CD8-positive, alpha-beta memory T cell (primary cell): ENCODE results near the gene ARMC2. TPM values are rescaled to one million over a fixed set of nuclear protein-coding genes. Genes with fewer than 3 reads are reported as not detected.

Experiments used
- CTCF ChIA-PET: fragments of 350-600 bp; sonication (Branson Sonifier 250); formaldehyde crosslinking; loops from one replicate; lab custom pipeline; 2021; ENCODE audit warnings: antibody characterized with exemption; lab: Charles Lee
- POLR2A ChIA-PET: fragments of 350-600 bp; sonication (Branson Sonifier 250); formaldehyde crosslinking; loops from one replicate; lab custom pipeline; 2021; ENCODE audit warnings: antibody characterized with exemption; lab: Charles Lee
- DNase-seq, 5 donors: peaks; one replicate each; pipeline versions ENCODE4 v3.0.0 to v3.0.0-alpha.2; 2020 to 2022; ENCODE audit warnings: mixed read lengths in 1 of 5
- H3K27ac ChIP-seq: one replicate; pipeline ENCODE4 v1.7.0; 2013; ENCODE audit warnings: low read depth, mild to moderate bottlenecking, low read length, moderate library complexity
- H3K27me3 ChIP-seq: 2 replicates; pipeline ENCODE4 v1.7.0; 2013; ENCODE audit warnings: low read length, mild to moderate bottlenecking; ENCODE audit not compliant: insufficient read depth, poor library complexity, severe bottlenecking
- H3K36me3 ChIP-seq: 2 replicates; pipeline ENCODE4 v1.7.0; 2013; ENCODE audit warnings: mild to moderate bottlenecking, low read length, moderate library complexity; ENCODE audit not compliant: insufficient read depth
- H3K4me1 ChIP-seq: 2 replicates; pipeline ENCODE4 v1.7.0; 2013; ENCODE audit warnings: mild to moderate bottlenecking, low read length, moderate library complexity; ENCODE audit not compliant: insufficient read depth
- H3K4me3 ChIP-seq: 2 replicates; pipeline ENCODE4 v1.7.0; 2013; ENCODE audit warnings: mild to moderate bottlenecking, low read length
- H3K9me3 ChIP-seq: 2 replicates; pipeline ENCODE4 v1.7.0; 2013; ENCODE audit warnings: mild to moderate bottlenecking, low read length
- H3K27ac Mint-ChIP-seq, 8 donors: one replicate each; pipeline ENCODE4 v1.8.0; 2020 to 2021; ENCODE audit warnings: mixed read lengths in 8 of 8, mild to moderate bottlenecking in 6 of 8, inconsistent platforms in 3 of 8, moderate library complexity in 3 of 8
- H3K27me3 Mint-ChIP-seq, 2 donors: one replicate each; pipeline ENCODE4 v1.8.0; 2020 to 2021; ENCODE audit warnings: mixed read lengths in 2 of 2, mild to moderate bottlenecking in 1 of 2, moderate library complexity in 1 of 2
- H3K36me3 Mint-ChIP-seq, 3 donors: one replicate each; pipeline ENCODE4 v1.8.0; 2020 to 2021; ENCODE audit warnings: mixed read lengths in 3 of 3, inconsistent platforms in 1 of 3, mild to moderate bottlenecking in 1 of 3
- H3K4me1 Mint-ChIP-seq, 3 donors: one replicate each; pipeline ENCODE4 v1.8.0; 2020 to 2021; ENCODE audit warnings: mixed read lengths in 3 of 3, inconsistent platforms in 1 of 3, mild to moderate bottlenecking in 1 of 3
- H3K4me3 Mint-ChIP-seq, 7 donors: one replicate each; pipeline ENCODE4 v1.8.0; 2020 to 2021; ENCODE audit warnings: mixed read lengths in 7 of 7, mild to moderate bottlenecking in 6 of 7, moderate library complexity in 4 of 7, inconsistent platforms in 2 of 7
- H3K9me3 Mint-ChIP-seq, 5 donors: one replicate each; pipeline ENCODE4 v1.8.0; 2020 to 2022; ENCODE audit warnings: mixed read lengths in 5 of 5, mild to moderate bottlenecking in 3 of 5, moderate library complexity in 2 of 5, inconsistent platforms in 1 of 5
- polyA plus RNA-seq: library from polyadenylated mRNA; unstranded; fragments of 300-500 nt; fragmentation: Illumina TruSeq; gene quantifications from one replicate; pipeline ENCODE4 v1.2.3, GENCODE V29; 2021
- total RNA-seq, 2 experiments: library from RNA; stranded (reverse); gene quantifications; one replicate each; pipeline ENCODE4 v1.2.3, GENCODE V29; 2021

The ARMC2 gene
- total and polyA plus RNA-seq, 3 experiments from 2014 or later, result 6.1 to 6.7 (median 6.2) TPM

GRCh38 chr6:108999428-108999827 is 151.2 kb downstream of the ARMC2 start:
- DNase-seq, result no peak
- Mint-ChIP-seq H3K36me3 (peaks cover 3 to 67% (median 18%) of the 10 kb centered on the region in 3 donors), H3K27ac (peak overlapping the region in 1 of 8 donors; percentile 49), H3K4me3 (no peak overlapping the region), H3K27me3 (no peaks in the 10 kb centered on the region), H3K9me3 (no peaks in the 10 kb centered on the region), H3K4me1 (peaks cover 36 to 37% (median 37%) of the 10 kb centered on the region in 3 donors)
- no peak overlapping the region for H3K27ac ChIP-seq
- no peaks in the 10 kb centered on the region for H3K9me3 ChIP-seq
- no peak overlapping the region for H3K4me3 ChIP-seq
- H3K4me1 ChIP-seq, result peaks cover 6% of the 10 kb centered on the region
- ChIA-PET CTCF (no interaction called here), POLR2A (no interaction called here)
- H3K27me3 ChIP-seq, result no peaks in the 10 kb centered on the region
- peaks cover 13% of the 10 kb centered on the region for H3K36me3 ChIP-seq

DNA sequence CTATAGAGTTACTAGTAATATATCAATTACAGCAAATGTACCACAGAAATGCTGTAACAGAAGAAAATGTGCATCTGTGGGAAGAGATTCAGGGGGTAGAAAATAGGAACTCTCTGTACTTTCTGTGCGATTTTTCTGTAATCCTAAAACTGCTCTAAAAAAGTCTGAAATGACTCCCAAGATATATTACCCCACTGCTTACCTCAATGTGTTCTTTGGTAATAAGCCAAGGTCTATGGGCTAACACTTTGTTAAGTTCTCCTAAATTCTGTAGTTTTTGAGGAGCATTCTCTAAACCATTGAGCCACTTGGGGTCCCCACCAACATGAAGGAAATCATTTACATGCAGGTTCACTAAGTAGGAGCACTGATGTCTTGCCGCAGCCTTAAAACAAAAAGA is 152.1 kb downstream of the ARMC2 start:
- no peaks in the 10 kb centered on the region for H3K9me3 Mint-ChIP-seq
- H3K36me3 Mint-ChIP-seq, result peaks cover 3 to 63% (median 18%) of the 10 kb centered on the region in 3 donors
- H3K36me3 ChIP-seq, result peaks cover 13% of the 10 kb centered on the region
- CTCF ChIA-PET, result interaction anchor here (0.6 kb wide), 1 partner anchor 72 kb away, joined by 3 read pairs; no protein-coding TSS in a partner anchor
- no peak for DNase-seq
- peak overlapping the region in 2 of 8 donors; percentile 12 to 49 for H3K27ac Mint-ChIP-seq
- no peaks in the 10 kb centered on the region for H3K27me3 Mint-ChIP-seq
- peaks cover 6% of the 10 kb centered on the region for H3K4me1 ChIP-seq
- peaks cover 44 to 46% (median 46%) of the 10 kb centered on the region in 3 donors for H3K4me1 Mint-ChIP-seq
- H3K27ac ChIP-seq, result no peak overlapping the region
- no peak overlapping the region for H3K4me3 ChIP-seq
- no peak overlapping the region for H3K4me3 Mint-ChIP-seq
- H3K9me3 ChIP-seq, result no peaks in the 10 kb centered on the region
- POLR2A ChIA-PET, result no interaction called here
- no peaks in the 10 kb centered on the region for H3K27me3 ChIP-seq

DNA sequence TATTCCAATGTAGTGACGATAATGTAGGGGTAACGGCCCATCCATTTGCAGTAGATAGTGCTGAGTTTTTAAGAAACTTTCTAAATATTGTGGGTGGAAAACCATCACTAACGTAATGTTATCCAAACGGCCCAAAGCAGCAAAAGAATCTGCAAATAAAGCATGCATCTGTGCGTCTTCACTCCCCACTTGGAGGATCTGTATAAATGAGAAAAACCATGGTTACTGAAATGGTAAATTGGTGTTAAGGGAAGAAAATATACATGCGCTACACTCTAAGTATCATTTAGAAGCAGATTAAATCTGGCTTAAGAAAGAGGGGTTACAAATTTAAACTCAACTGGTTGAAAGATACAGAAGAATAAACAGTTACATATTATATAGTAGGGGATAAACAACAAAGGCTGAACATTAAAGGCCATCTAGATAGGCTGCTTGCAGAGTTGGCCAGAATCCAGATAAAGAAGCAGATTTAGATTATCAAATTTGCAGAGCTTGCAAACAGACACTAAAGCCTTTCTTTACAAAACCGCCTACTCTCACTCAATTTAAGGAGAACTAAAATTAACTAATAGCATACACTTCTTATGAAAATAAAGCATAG is 153.2 kb downstream of the ARMC2 start:
- Histone ChIP-seq H3K36me3 (peaks cover 9% of the 10 kb centered on the region), H3K4me1 (peaks cover 10% of the 10 kb centered on the region), H3K4me3 (no peak overlapping the region), H3K27me3 (no peaks in the 10 kb centered on the region), H3K9me3 (no peaks in the 10 kb centered on the region), H3K27ac (no peak overlapping the region)
- CTCF ChIA-PET, result interaction anchor here (1.6 to 2.6 kb wide), 2 partner anchors 15 to 460 kb away, joined by 3 to 7 read pairs; no protein-coding TSS in a partner anchor
- Mint-ChIP-seq H3K9me3 (no peaks in the 10 kb centered on the region), H3K27me3 (no peaks in the 10 kb centered on the region), H3K27ac (peak overlapping the region in 6 of 8 donors; percentile 29 to 93 (median 76)), H3K4me1 (peaks cover 51 to 57% (median 54%) of the 10 kb centered on the region in 3 donors), H3K36me3 (peaks cover 3 to 55% (median 14%) of the 10 kb centered on the region in 3 donors), H3K4me3 (peak overlapping the region in 3 of 7 donors; percentile 6 to 58 (median 17))
- no peak for DNase-seq
- POLR2A ChIA-PET, result interaction anchor here (0.6 kb wide), 1 partner anchor 12 kb away, joined by 4 read pairs; no protein-coding TSS in a partner anchor

- H3K27ac Mint-ChIP-seq, result peak overlapping the region; percentile 29 to 93 (median 70)
- peaks cover 9% of the 10 kb centered on the region for H3K36me3 ChIP-seq
Measured at GRCh38 chr6:109002051-109002697, 154.0 kb downstream of the ARMC2 start.

GRCh38 chr6:109002882-109003281 is 154.7 kb downstream of the ARMC2 start:
- Mint-ChIP-seq H3K36me3 (peaks cover 3 to 43% (median 12%) of the 10 kb centered on the region in 3 donors), H3K4me3 (peak overlapping the region in 6 of 7 donors; percentile 13 to 80 (median 52)), H3K27me3 (no peaks in the 10 kb centered on the region), H3K4me1 (peaks cover 60 to 72% (median 69%) of the 10 kb centered on the region in 3 donors), H3K27ac (peak overlapping the region in 3 of 8 donors; percentile 6 to 78 (median 58)), H3K9me3 (no peaks in the 10 kb centered on the region)
- H3K27me3 ChIP-seq, result no peaks in the 10 kb centered on the region
- no peaks in the 10 kb centered on the region for H3K9me3 ChIP-seq
- CTCF ChIA-PET, result interaction anchor here (1.6 to 2.6 kb wide), 2 partner anchors 13 to 461 kb away, joined by 3 to 7 read pairs; no protein-coding TSS in a partner anchor
- DNase-seq, result no peak
- POLR2A ChIA-PET, result no interaction called here
- no peak overlapping the region for H3K27ac ChIP-seq
- H3K36me3 ChIP-seq, result peaks cover 9% of the 10 kb centered on the region
- peaks cover 24% of the 10 kb centered on the region for H3K4me1 ChIP-seq
- no peak overlapping the region for H3K4me3 ChIP-seq

More at GRCh38 chr6:109002051-109002697, 154.0 kb downstream of the ARMC2 start:
- Mint-ChIP-seq H3K36me3 (peaks cover 3 to 50% (median 17%) of the 10 kb centered on the region in 3 donors), H3K27me3 (no peaks in the 10 kb centered on the region), H3K4me1 (peaks cover 56 to 65% (median 62%) of the 10 kb centered on the region in 3 donors), H3K4me3 (peak overlapping the region in 6 of 7 donors; percentile 39 to 62 (median 52)), H3K9me3 (no peaks in the 10 kb centered on the region)
- H3K27me3 ChIP-seq, result no peaks in the 10 kb centered on the region
- no peak overlapping the region for H3K4me3 ChIP-seq
- no peak for DNase-seq
- no peaks in the 10 kb centered on the region for H3K9me3 ChIP-seq
- ChIA-PET CTCF (interaction anchor here (1.6 to 2.6 kb wide), 2 partner anchors 14 to 461 kb away, joined by 3 to 7 read pairs; no protein-coding TSS in a partner anchor), POLR2A (interaction anchor here (0.6 kb wide), 1 partner anchor 12 kb away, joined by 4 read pairs; no protein-coding TSS in a partner anchor)
- peaks cover 17% of the 10 kb centered on the region for H3K4me1 ChIP-seq
- no peak overlapping the region for H3K27ac ChIP-seq

DNA sequence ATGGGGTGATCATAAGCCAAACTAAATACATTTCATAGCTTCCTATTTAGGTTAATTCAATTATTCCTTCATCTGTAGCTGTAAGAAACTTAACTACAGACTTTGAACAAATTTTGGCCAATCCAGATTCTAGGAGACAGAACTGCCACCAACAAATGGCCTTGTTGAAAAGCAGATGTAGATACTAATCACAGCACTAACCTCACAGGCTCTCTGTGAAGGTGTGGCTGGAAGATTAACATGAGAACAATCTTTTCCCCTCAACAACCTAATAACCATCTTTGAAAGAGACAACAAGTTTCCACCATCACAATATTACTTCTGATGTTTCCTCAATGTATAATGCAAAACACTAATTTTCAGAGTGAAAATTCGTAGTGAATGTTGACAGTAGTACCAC is 158.6 kb downstream of the ARMC2 start:
- Mint-ChIP-seq H3K9me3 (no peaks in the 10 kb centered on the region), H3K36me3 (peaks cover 3 to 22% (median 4%) of the 10 kb centered on the region in 3 donors), H3K27ac (peak overlapping the region; percentile 40 to 100 (median 94)), H3K27me3 (peaks cover 0 to 2% of the 10 kb centered on the region in 2 donors), H3K4me1 (peaks cover 63 to 81% (median 78%) of the 10 kb centered on the region in 3 donors), H3K4me3 (peak overlapping the region; percentile 92 to 99 (median 99))
- no peak for DNase-seq
- no peaks in the 10 kb centered on the region for H3K27me3 ChIP-seq
- H3K4me1 ChIP-seq, result peaks cover 31% of the 10 kb centered on the region
- POLR2A ChIA-PET, result interaction anchor here (0.5 to 0.9 kb wide), 2 partner anchors 37 to 47 kb away, joined by 3 read pairs; no protein-coding TSS in a partner anchor
- no peaks in the 10 kb centered on the region for H3K36me3 ChIP-seq
- H3K27ac ChIP-seq, result no peak overlapping the region
- no peaks in the 10 kb centered on the region for H3K9me3 ChIP-seq
- CTCF ChIA-PET, result interaction anchor here (1.0 kb wide), 1 partner anchor 66 kb away, joined by 3 read pairs; no protein-coding TSS in a partner anchor
- no peak overlapping the region for H3K4me3 ChIP-seq

DNA sequence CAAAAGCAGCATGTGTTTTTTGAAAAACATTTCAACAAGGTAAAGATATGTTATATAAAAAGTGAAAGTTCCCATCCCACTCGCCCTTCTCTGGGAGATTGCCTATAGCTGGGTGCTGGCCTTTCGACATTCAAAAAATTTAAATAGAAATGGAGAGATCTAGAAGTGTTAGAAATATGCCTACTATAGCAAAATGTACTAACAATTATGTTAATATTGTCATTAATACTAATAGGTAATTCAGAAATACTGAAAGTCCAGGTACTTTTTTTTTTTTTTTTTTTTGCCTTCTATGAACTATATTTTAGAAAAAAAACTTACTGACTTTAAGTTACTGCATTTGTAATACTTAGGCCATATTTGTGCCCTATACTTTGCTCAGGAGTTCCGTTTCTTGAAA is 159.3 kb downstream of the ARMC2 start:
- H3K27ac ChIP-seq, result no peak overlapping the region
- Mint-ChIP-seq H3K4me1 (peaks cover 59 to 77% (median 74%) of the 10 kb centered on the region in 3 donors), H3K9me3 (no peaks in the 10 kb centered on the region), H3K27ac (peak overlapping the region in 7 of 8 donors; percentile 44 to 100 (median 97)), H3K4me3 (peak overlapping the region; percentile 92 to 99 (median 99)), H3K36me3 (peaks cover 0 to 15% (median 5%) of the 10 kb centered on the region in 3 donors), H3K27me3 (peaks cover 0 to 2% of the 10 kb centered on the region in 2 donors)
- no peaks in the 10 kb centered on the region for H3K9me3 ChIP-seq
- ChIA-PET POLR2A (interaction anchor here (0.7 to 0.9 kb wide), 3 partner anchors 9 to 118 kb away, joined by 3 to 9 read pairs (median 3); no protein-coding TSS in a partner anchor), CTCF (interaction anchor here (0.7 kb wide), 1 partner anchor 94 kb away, joined by 5 read pairs; no protein-coding TSS in a partner anchor)
- no peak for DNase-seq
- no peaks in the 10 kb centered on the region for H3K27me3 ChIP-seq
- H3K4me1 ChIP-seq, result peaks cover 36% of the 10 kb centered on the region
- peak overlapping the region; percentile 71 for H3K4me3 ChIP-seq
- no peaks in the 10 kb centered on the region for H3K36me3 ChIP-seq
